GM23248 (cell line): ENCODE results near the gene EXOC1L.

Source experiments
- EZH2 ChIP-seq: fragments of 200-600 bp; sonication (generic); IDR thresholded peaks from 2 replicates; pipeline ENCODE4 v1.6.1; 2018; ENCODE audit warnings: antibody characterized with exemption, mild to moderate bottlenecking; ENCODE audit not compliant: insufficient read depth, poor library complexity, severe bottlenecking
- EZH2phosphoT487 ChIP-seq: fragments of 200-600 bp; sonication (generic); IDR thresholded peaks from 2 replicates; pipeline ENCODE4 v1.6.1; 2018; ENCODE audit warnings: antibody characterized with exemption, moderate library complexity, mild to moderate bottlenecking, low read depth; ENCODE audit not compliant: insufficient read depth

GRCh38 chr4:55853484-55854046 lies 34.0 kb downstream of the EXOC1L start, which contains the start of gene EXOC1:
- TF ChIP-seq EZH2 (no peak), EZH2phosphoT487 (no peak)
